ENCODE data around the gene KCTD7.
"Not testable (repeated sequence)": the region's sequence is repeated elsewhere in the genome, so short reads cannot be mapped to it uniquely, and the experiment has no call there.

Gene KCTD7

GRCh38 chr7:66630531-66630930, 1.9 kb downstream of the KCTD7 start:
- no peak for DNase-seq (ENCODE audit: low spot score)
- no peak for TF ChIP-seq CTCF (IDR thresholded peaks at IDR 0.05)
- H3K4me3 ChIP-seq, result no peak overlapping the region
- H3K27ac ChIP-seq, result no peak overlapping the region

- TF ChIP-seq CTCF (IDR thresholded peaks at IDR 0.05), result no peak
- Histone ChIP-seq H3K4me3 (no peak overlapping the region), H3K27ac (no peak overlapping the region)
- DNase-seq (ENCODE audit: low spot score), result no peak
Observed at GRCh38 chr7:66631471-66631870, 2.8 kb downstream of the KCTD7 start.

DNA sequence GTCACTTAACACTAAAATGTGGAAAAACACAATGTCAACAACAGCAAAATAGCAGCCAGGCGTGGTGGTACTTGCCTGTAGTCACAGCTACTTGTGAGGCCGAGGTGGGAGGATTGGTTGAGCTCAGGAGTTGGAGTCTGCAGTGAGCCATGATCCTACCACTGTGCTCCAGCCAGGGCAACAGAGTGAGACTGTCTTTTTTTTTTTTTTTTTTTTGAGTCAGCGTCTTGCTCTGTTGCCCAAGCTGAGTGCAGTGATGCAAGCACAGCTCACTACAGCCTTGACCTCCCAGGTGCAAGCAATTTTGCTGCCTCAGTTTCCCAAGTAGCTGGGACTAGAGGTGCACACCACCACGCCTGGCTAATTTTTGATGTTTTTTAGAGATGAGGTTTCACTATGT, 6.1 kb downstream of the KCTD7 start:
- Histone ChIP-seq H3K4me3 (no peak overlapping the region), H3K27ac (no peak overlapping the region)
- DNase-seq (ENCODE audit: low spot score), result no peak
- no peak for TF ChIP-seq CTCF (IDR thresholded peaks at IDR 0.05)

DNA sequence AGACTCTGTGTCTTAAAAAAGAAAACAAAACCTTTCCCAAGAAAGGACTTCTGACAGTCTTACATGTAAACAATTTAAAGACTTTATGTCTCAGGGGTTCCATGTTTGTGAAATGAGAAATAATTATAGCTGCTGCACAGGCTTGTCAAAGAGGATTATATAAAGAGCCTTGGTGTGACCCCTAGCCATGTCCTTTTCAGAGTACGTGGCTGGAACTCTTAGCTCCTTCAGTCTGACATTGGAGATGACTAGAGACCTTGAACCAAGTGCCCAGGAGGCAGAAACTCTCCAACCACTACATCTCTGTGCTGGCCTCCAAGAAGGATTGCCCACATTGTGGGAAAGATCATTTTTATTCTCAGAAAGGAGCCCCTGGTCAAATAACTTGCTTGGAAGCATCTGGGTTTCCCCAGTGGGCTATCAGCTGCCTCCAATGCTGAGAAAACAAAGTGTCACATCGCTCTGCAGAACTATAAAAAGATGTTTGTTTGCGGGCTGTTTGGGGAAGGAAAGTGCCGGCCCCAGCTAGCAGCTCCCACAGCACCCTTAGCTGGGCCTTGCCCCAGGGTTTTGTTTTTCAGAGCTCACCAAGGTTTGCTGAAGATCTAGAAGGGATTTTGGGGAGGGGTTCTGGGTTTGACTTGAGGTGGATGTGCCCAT, 6.8 kb downstream of the KCTD7 start:
- not testable (repeated sequence) for H3K4me3 ChIP-seq; DNase-seq (ENCODE audit: low spot score); H3K27ac ChIP-seq

DNA sequence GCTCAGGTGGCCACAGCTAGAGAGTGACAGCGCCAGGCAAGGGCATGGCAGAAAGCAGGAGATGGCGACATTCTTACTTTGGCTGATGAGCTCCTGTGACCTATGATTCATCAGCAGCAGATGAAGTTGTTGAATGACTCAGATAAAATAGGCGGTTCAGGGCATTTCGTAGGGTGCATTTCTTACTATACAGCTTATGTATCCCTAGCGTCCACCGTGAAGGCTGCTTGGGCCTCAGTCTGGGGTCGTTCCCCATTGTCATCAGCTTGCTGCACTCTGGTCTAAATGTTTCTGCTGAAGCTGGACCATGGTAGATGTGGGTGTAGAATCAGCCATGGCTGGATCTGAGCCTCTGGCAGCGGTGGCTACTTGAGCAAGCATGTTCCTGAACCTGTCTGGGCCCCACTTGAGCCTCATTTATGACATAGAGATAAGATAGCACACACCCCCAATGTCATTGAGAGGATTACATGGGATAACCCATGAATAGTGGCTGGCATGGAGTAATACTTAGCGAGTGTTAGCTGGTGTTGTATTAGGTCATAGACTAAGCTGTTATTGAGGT, 7.4 kb downstream of the KCTD7 start:
- not testable (repeated sequence) for H3K27ac ChIP-seq; DNase-seq (ENCODE audit: low spot score); H3K4me3 ChIP-seq

- DNase-seq (ENCODE audit: low spot score), result no peak
- TF ChIP-seq CTCF (IDR thresholded peaks at IDR 0.05), result no peak
Observed at GRCh38 chr7:66638309-66639099, 9.8 kb downstream of the KCTD7 start.

GRCh38 chr7:66639773-66640172, 11.1 kb downstream of the KCTD7 start:
- H3K27ac ChIP-seq, result no peak overlapping the region
- H3K4me3 ChIP-seq, result no peak overlapping the region
- no peak for TF ChIP-seq CTCF (IDR thresholded peaks at IDR 0.05)
- no peak for DNase-seq (ENCODE audit: low spot score)

More at GRCh38 chr7:66638309-66639099, 9.8 kb downstream of the KCTD7 start:
- Histone ChIP-seq H3K4me3 (no peak overlapping the region), H3K27ac (no peak overlapping the region)
